H1 (cell line): ENCODE data around the gene SSX4B. TPM values are rescaled to one million over a fixed set of nuclear protein-coding genes. Genes with fewer than 3 reads are reported as not detected.
A peak's percentile ranks its signal among the peaks of the same experiment; 100 is the strongest.
"Not testable (repeated sequence)": the region's sequence is repeated elsewhere in the genome, so short reads cannot be mapped to it uniquely, and the experiment has no call there.

Source experiments
- CTCF ChIA-PET: fragments of 300-600 bp; sonication (Branson Sonifier 250); formaldehyde crosslinking; loops from one replicate; lab custom pipeline; 2021; ENCODE audit not compliant: partially characterized antibody; lab: Charles Lee
- POLR2A ChIA-PET: fragments of 300-600 bp; sonication (Branson Sonifier 250); formaldehyde crosslinking; loops from one replicate; lab custom pipeline; 2021; ENCODE audit warnings: inconsistent platforms; ENCODE audit not compliant: partially characterized antibody; lab: Charles Lee
- DNase-seq, 2 experiments: peaks; one replicate each; pipeline versions ENCODE4 v3.0.0 to v3.0.0-alpha.2; 2010 to 2022; ENCODE audit warnings: low spot score in 2 of 2, low read depth in 1 of 2, mixed read lengths in 1 of 2
- FAIRE-seq: peaks from 2 replicates; lab custom pipeline; 2011; peaks lifted over from hg19 to GRCh38; lab: Jason Lieb, UNC
- H2AFZ ChIP-seq: 2 replicates; pipeline ENCODE4 v1.8.1; 2012; ENCODE audit warnings: low read length, inconsistent platforms
- H2AK5ac ChIP-seq: 2 replicates; pipeline ENCODE4 v1.6.1; 2013; ENCODE audit warnings: low read depth, low read length
- H2BK120ac ChIP-seq: replicated peaks from 2 replicates; pipeline ENCODE3; 2013; ENCODE audit warnings: low read depth, low read length, inconsistent platforms
- H2BK12ac ChIP-seq: 2 replicates; pipeline ENCODE4 v1.6.1; 2013; ENCODE audit warnings: low read depth, low read length
- H2BK15ac ChIP-seq: 2 replicates; pipeline ENCODE4 v1.6.1; 2013; ENCODE audit warnings: low read length
- H2BK20ac ChIP-seq: 2 replicates; pipeline ENCODE4 v1.6.1; 2013; ENCODE audit warnings: low read length
- H2BK5ac ChIP-seq: 2 replicates; pipeline ENCODE4 v1.6.1; 2013; ENCODE audit warnings: low read depth, low read length
- H3K14ac ChIP-seq: 2 replicates; pipeline ENCODE4 v1.6.1; 2013; ENCODE audit warnings: inconsistent platforms; ENCODE audit not compliant: insufficient read length
- H3K18ac ChIP-seq: 2 replicates; pipeline ENCODE4 v1.6.1; 2013; ENCODE audit warnings: low read length; ENCODE audit errors: extremely low read depth
- H3K23ac ChIP-seq: 2 replicates; pipeline ENCODE4 v1.6.1; 2013; ENCODE audit warnings: inconsistent platforms; ENCODE audit not compliant: insufficient read length
- H3K23me2 ChIP-seq: 2 replicates; pipeline ENCODE4 v1.6.1; 2013; ENCODE audit warnings: low read depth, low read length
- H3K27ac ChIP-seq: 2 replicates; pipeline ENCODE4 v1.6.1; 2011; ENCODE audit warnings: low read depth, low read length, inconsistent platforms
- H3K27me3 ChIP-seq, 4 experiments: replicated peaks in 1 of 4; 1 replicate in 1 of 4; 2 replicates in 3 of 4; pipeline versions ENCODE4 v1.6.1 to v1.8.1; 2011 to 2013; ENCODE audit warnings: low read length in 3 of 4, mild to moderate bottlenecking in 3 of 4, inconsistent platforms in 2 of 4, mixed read lengths in 2 of 4, moderate library complexity in 1 of 4; ENCODE audit not compliant: control insufficient read depth in 3 of 4, insufficient read depth in 3 of 4; ENCODE audit errors: extremely low read depth in 1 of 4
- H3K36me3 ChIP-seq, 4 experiments: 2 replicates each; pipeline versions ENCODE4 v1.6.1 to v1.8.1; 2011 to 2013; ENCODE audit warnings: mild to moderate bottlenecking in 4 of 4, low read length in 3 of 4, moderate library complexity in 2 of 4, control low read depth in 1 of 4, inconsistent platforms in 1 of 4; ENCODE audit not compliant: insufficient read depth in 4 of 4, control insufficient read depth in 2 of 4
- H3K4ac ChIP-seq: replicated peaks from 2 replicates; pipeline ENCODE3; 2013; ENCODE audit warnings: low read length, low read depth, mixed read lengths, inconsistent platforms; ENCODE audit not compliant: insufficient read length
- H3K4me1 ChIP-seq, 4 experiments: replicated peaks in 1 of 4; 1 replicate in 1 of 4; 2 replicates in 3 of 4; pipeline versions ENCODE4 v1.6.1 to v1.8.1; 2011 to 2013; ENCODE audit warnings: low read length in 3 of 4, inconsistent platforms in 2 of 4, mixed read lengths in 1 of 4; ENCODE audit not compliant: insufficient read depth in 4 of 4, control insufficient read depth in 3 of 4
- H3K4me2 ChIP-seq, 2 experiments: 2 replicates each; pipeline versions ENCODE4 v1.6.1 to v1.8.1; 2011 to 2013; ENCODE audit warnings: low read depth in 2 of 2, low read length in 2 of 2, control low read depth in 1 of 2, inconsistent platforms in 1 of 2, mild to moderate bottlenecking in 1 of 2; ENCODE audit not compliant: insufficient read depth in 1 of 2
- H3K4me3 ChIP-seq, 4 experiments: fragments of 200-600, 300-600 bp in 1 of 4; sonication (generic), shearing (Covaris generic), sonication (Bioruptor Twin) in 1 of 4; 2 replicates each; pipeline versions ENCODE4 v1.5.1 to v1.8.1; 2011 to 2016; ENCODE audit warnings: low read length in 4 of 4, low read depth in 3 of 4, control low read depth in 2 of 4, inconsistent platforms in 2 of 4, mild to moderate bottlenecking in 2 of 4, mixed read lengths in 1 of 4, moderate library complexity in 1 of 4; ENCODE audit not compliant: insufficient read depth in 2 of 4; ENCODE audit errors: extremely low read depth in 1 of 4
- H3K56ac ChIP-seq: replicated peaks from 2 replicates; pipeline ENCODE3; 2013; ENCODE audit warnings: low read depth, mild to moderate bottlenecking, mixed read lengths, low read length, inconsistent platforms; ENCODE audit not compliant: insufficient read length
- H3K79me1 ChIP-seq: 2 replicates; pipeline ENCODE4 v1.6.1; 2013; ENCODE audit warnings: low read depth, low read length, control low read depth
- H3K79me2 ChIP-seq, 2 experiments: 2 replicates each; pipeline versions ENCODE4 v1.6.1 to v1.8.1; 2012 to 2013; ENCODE audit warnings: low read length in 2 of 2, mild to moderate bottlenecking in 2 of 2, inconsistent platforms in 1 of 2; ENCODE audit not compliant: insufficient read depth in 2 of 2, control insufficient read depth in 1 of 2
- H3K9ac ChIP-seq, 4 experiments: replicated peaks in 1 of 4; 1 replicate in 1 of 4; 2 replicates in 3 of 4; pipeline versions ENCODE4 v1.6.1 to v1.8.1; 2011 to 2013; ENCODE audit warnings: low read depth in 3 of 4, low read length in 3 of 4, control low read depth in 2 of 4, mild to moderate bottlenecking in 2 of 4, moderate library complexity in 2 of 4, inconsistent platforms in 1 of 4; ENCODE audit errors: extremely low read depth in 1 of 4
- H3K9me3 ChIP-seq, 2 experiments: 2 replicates each; pipeline versions ENCODE4 v1.6.1 to v1.8.1; 2012 to 2013; ENCODE audit warnings: mild to moderate bottlenecking in 2 of 2, moderate library complexity in 2 of 2, control low read depth in 1 of 2, inconsistent platforms in 1 of 2, low read depth in 1 of 2, low read length in 1 of 2, mixed read lengths in 1 of 2; ENCODE audit not compliant: insufficient read depth in 2 of 2
- H4K20me1 ChIP-seq, 2 experiments: replicated peaks in 1 of 2; 2 replicates each; pipeline versions ENCODE3 to v1.8.1; 2011 to 2013; ENCODE audit warnings: inconsistent platforms in 2 of 2, low read length in 2 of 2, mild to moderate bottlenecking in 1 of 2; ENCODE audit not compliant: insufficient read depth in 2 of 2, control insufficient read depth in 1 of 2
- H4K5ac ChIP-seq: 2 replicates; pipeline ENCODE4 v1.6.1; 2013; ENCODE audit warnings: low read length, low read depth, mixed read lengths, inconsistent platforms; ENCODE audit not compliant: insufficient read length
- H4K8ac ChIP-seq: 2 replicates; pipeline ENCODE4 v1.8.0; 2013; ENCODE audit warnings: mild to moderate bottlenecking, moderate library complexity, low read length, inconsistent platforms; ENCODE audit not compliant: insufficient read depth; ENCODE audit errors: extremely low read depth
- H4K91ac ChIP-seq: replicated peaks from 2 replicates; pipeline ENCODE3; 2013; ENCODE audit warnings: low read length, mixed read lengths, inconsistent platforms; ENCODE audit not compliant: insufficient read length
- WGBS, 2 experiments: shearing (Covaris generic) in 1 of 2; methylation state at CpG; one replicate each; pipeline versions ENCODE4 v1.1.6 to v1.1.7; 2013 to 2015; ENCODE audit warnings: low lambda C conversion rate in 2 of 2, mixed read lengths in 2 of 2, inconsistent platforms in 1 of 2, low coverage in 1 of 2, missing lambda C conversion rate in 1 of 2; ENCODE audit not compliant: insufficient replicate concordance in 2 of 2, insufficient coverage in 1 of 2, insufficient read length in 1 of 2; ENCODE audit errors: extremely low coverage in 1 of 2, missing lambda C conversion rate in 1 of 2; 5-methylcytosine and 5-hydroxymethylcytosine counted together
- polyA plus RNA-seq, 7 experiments: library from polyadenylated mRNA; depleted of rRNA in 3 of 7; stranded (reverse) in 5 of 7; unstranded in 2 of 7; fragments of >200 nt in 5 of 7; fragments of 200-250 nt in 2 of 7; gene quantifications; 1 replicate in 5 of 7; 2 replicates in 1 of 7; 4 replicates in 1 of 7; pipeline versions ENCODE4 v1.2.1 to v1.2.3, GENCODE V29; 2011 to 2013; ENCODE audit warnings: missing spikeins in 2 of 7, mixed read lengths in 2 of 7
- total RNA-seq: library from RNA; stranded (reverse); fragmentation: NEBNext Ultra II Directional; extraction: Animal tissue kit (Norgen Biotek cat#: 25700); gene quantifications from 2 replicates; pipeline ENCODE4 v1.2.1, GENCODE V29; 2021

Gene SSX4B
- total and polyA plus RNA-seq, 2 of the 8 experiments (the other 6 are each of a cell fraction or from before 2014, with no cell fraction given), result 0.26 to 0.32 TPM

GRCh38 chrX:48447201-48447600 lies 35.4 kb upstream of the SSX4B start:
- FAIRE-seq, DNase-seq, H3K4me2 ChIP-seq, H3K4ac ChIP-seq, H2BK120ac ChIP-seq, H3K79me1 ChIP-seq, H3K14ac ChIP-seq, H3K27ac ChIP-seq, H3K23me2 ChIP-seq, H2BK5ac ChIP-seq, H4K5ac ChIP-seq, H3K36me3 ChIP-seq, H4K91ac ChIP-seq, H3K23ac ChIP-seq, H4K20me1 ChIP-seq, H3K18ac ChIP-seq, H2BK12ac ChIP-seq, H3K4me3 ChIP-seq, H2AFZ ChIP-seq, H3K79me2 ChIP-seq, H2BK15ac ChIP-seq, H3K27me3 ChIP-seq, H3K4me1 ChIP-seq, H2BK20ac ChIP-seq, H4K8ac ChIP-seq, H2AK5ac ChIP-seq, POLR2A ChIA-PET, H3K56ac ChIP-seq, H3K9ac ChIP-seq, CTCF ChIA-PET, H3K9me3 ChIP-seq: not testable (repeated sequence)
- WGBS, 2 experiments, result 85% methylated on average over 4 of the region's 6 CpGs; no CpG with 5 or more reads in 1 of the 2 experiments

- H3K23ac ChIP-seq, H3K79me2 ChIP-seq, H4K5ac ChIP-seq, H3K27me3 ChIP-seq, H2BK20ac ChIP-seq, H3K4me1 ChIP-seq, H3K4me2 ChIP-seq, H3K56ac ChIP-seq, H3K23me2 ChIP-seq, H3K18ac ChIP-seq, H3K4me3 ChIP-seq, H3K27ac ChIP-seq, FAIRE-seq, H3K79me1 ChIP-seq, H2BK12ac ChIP-seq, H3K4ac ChIP-seq, H2BK5ac ChIP-seq, POLR2A ChIA-PET, H2AK5ac ChIP-seq, H4K20me1 ChIP-seq, H3K9ac ChIP-seq, CTCF ChIA-PET, H3K9me3 ChIP-seq, H4K91ac ChIP-seq, H3K14ac ChIP-seq, H4K8ac ChIP-seq, H2AFZ ChIP-seq, H2BK120ac ChIP-seq, H3K36me3 ChIP-seq, H2BK15ac ChIP-seq: not testable (repeated sequence)
- DNase-seq, result peak in 1 of 2 experiments; percentile 44
- 78% methylated on average over 7 of the region's 13 CpGs; no CpG with 5 or more reads in 1 of the 2 experiments for WGBS, 2 experiments
These were observed 22.0 kb upstream of the SSX4B start for GRCh38 chrX:48433713-48434112.
